Glomerular visceral epithelial cell (primary cell): Measurements from ENCODE around the gene NSD2.

Source experiments
- DNase-seq: peaks from one replicate; pipeline ENCODE4 v3.0.0-alpha.2; 2016; ENCODE audit errors: extremely low spot score

NSD2 gene

GRCh38 chr4:1971456-1972200 lies 100.4 kb downstream of the NSD2 start:
- DNase-seq, result no peak

GRCh38 chr4:1972414-1972813 lies 101.2 kb downstream of the NSD2 start:
- no peak for DNase-seq

GRCh38 chr4:1973218-1973617 lies 102.0 kb downstream of the NSD2 start:
- no peak for DNase-seq

- DNase-seq, result no peak
Measured at GRCh38 chr4:1973661-1974060, 102.5 kb downstream of the NSD2 start.

GRCh38 chr4:1974840-1975239 lies 103.6 kb downstream of the NSD2 start:
- no peak for DNase-seq

- DNase-seq, result no peak
Measured at GRCh38 chr4:1975391-1975801, 104.2 kb downstream of the NSD2 start.

GRCh38 chr4:1975880-1976279 lies 104.7 kb downstream of the NSD2 start:
- no peak for DNase-seq

- no peak for DNase-seq
Measured at GRCh38 chr4:1976416-1977352, 105.5 kb downstream of the NSD2 start.

- DNase-seq, result no peak
Measured at GRCh38 chr4:1978226-1978625, 107.0 kb downstream of the NSD2 start.

GRCh38 chr4:1978741-1979476 lies 107.7 kb downstream of the NSD2 start:
- DNase-seq, result no peak

GRCh38 chr4:1979477-1980196 lies 108.4 kb downstream of the NSD2 start:
- no peak for DNase-seq

- no peak for DNase-seq
Measured at GRCh38 chr4:1980561-1981041, 109.4 kb downstream of the NSD2 start.

- DNase-seq, result no peak
Measured at GRCh38 chr4:1981251-1982058, 110.3 kb downstream of the NSD2 start.

- DNase-seq, result no peak
Measured at GRCh38 chr4:1982124-1983052, 111.2 kb downstream of the NSD2 start.

- DNase-seq, result no peak
Measured at GRCh38 chr4:1983053-1983845, 112.1 kb downstream of the NSD2 start.

- no peak for DNase-seq
Measured at GRCh38 chr4:1983846-1984405, 112.7 kb downstream of the NSD2 start.

- DNase-seq, result no peak
Measured at GRCh38 chr4:1984406-1985191, 113.4 kb downstream of the NSD2 start.
